GM12865 (cell line): Measurements from ENCODE around the gene SSR4.

ENCODE experiments used
- DNase-seq: peaks from one replicate; pipeline ENCODE4 v3.0.0; 2010; ENCODE audit warnings: low read depth
- H3K4me3 ChIP-seq: 2 replicates; pipeline ENCODE4 v1.5.1; 2011; ENCODE audit warnings: mild to moderate bottlenecking, low read depth, low read length, control low read depth
- CTCF ChIP-seq: IDR thresholded peaks from 2 replicates; pipeline ENCODE4 v1.5.1; 2011; ENCODE audit warnings: low read length, control low read depth, low read depth, inconsistent platforms; ENCODE audit not compliant: insufficient read depth; ENCODE audit errors: missing control alignments

The SSR4 gene

DNA sequence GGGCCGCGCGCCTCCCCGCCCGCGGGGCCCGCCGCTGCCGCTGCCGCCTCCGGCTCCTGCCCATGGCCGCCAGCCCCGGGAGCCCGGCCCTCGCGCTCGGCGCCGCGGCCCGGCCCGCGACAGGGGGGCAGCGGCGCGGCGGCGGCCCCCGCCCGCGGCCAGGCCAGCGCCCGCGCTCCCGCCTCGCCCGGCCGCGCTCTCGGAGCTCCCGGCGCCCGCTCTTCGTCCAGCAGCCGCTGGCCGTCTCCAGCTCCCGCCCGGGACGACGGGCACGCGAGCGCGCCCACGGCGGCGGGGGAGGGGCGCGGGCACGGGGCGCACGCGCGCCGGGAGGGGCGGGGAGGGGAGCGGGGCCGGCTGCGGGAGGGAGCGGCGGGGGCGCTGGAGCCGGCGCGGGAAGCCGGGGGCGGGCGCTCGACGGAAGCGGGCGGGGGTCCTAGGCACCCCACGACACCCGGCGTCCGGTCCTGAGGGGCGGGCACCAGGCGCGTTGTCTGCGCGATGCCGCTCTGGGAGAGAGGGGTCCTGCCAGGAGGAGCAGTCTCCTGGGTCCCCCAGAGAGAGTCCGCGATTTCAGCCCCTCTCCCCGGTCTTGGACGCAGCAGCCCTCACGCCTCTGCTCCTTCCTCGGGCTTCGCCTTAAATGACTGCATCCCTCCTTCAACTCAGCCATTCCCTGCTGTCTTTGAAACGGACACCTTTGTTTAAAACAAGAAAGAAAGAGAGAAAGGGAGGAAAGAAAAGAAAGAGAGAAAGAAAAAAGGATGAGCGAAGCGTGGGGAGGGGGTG, 36.4 kb downstream of the SSR4 start:
- no peak overlapping the region for H3K4me3 ChIP-seq
- no peak for TF ChIP-seq CTCF
- no peak for DNase-seq

DNA sequence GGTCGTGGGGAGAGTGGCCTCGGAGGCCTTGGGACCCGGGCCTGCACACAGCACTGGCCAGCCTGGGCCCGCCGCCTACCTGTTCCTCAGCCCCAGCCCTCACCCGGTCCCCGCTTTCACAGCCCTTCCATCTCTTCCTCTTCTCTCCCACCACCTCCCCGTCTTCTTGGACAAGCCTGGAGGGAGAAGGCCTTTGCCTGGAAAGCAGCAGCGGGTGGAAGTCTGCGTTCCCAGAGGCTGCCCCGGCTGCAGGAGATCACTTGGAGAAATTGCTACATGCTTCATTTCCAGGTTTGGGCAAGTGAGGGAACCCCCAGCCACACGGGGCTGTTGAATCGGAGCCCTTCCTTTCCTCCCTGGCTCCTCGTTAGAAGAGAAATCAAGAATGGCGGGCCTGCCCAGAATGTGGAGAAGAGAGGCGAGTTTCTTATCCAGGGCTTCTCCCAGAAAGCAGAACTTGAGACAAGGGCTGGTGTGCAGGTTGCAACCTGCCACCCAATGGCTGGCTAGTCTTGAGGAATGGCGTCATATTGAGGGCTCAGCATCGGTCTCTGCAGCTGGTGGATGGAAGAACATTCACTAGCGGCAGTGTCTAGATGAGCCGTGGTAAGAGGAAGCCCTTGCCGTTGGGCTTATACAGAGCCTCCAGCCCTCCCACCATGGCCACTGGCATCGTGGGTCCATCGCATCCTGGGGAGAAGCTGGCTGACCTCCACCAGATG, 37.1 kb downstream of the SSR4 start:
- DNase-seq, result no peak
- no peak for TF ChIP-seq CTCF
- no peak overlapping the region for H3K4me3 ChIP-seq

DNA sequence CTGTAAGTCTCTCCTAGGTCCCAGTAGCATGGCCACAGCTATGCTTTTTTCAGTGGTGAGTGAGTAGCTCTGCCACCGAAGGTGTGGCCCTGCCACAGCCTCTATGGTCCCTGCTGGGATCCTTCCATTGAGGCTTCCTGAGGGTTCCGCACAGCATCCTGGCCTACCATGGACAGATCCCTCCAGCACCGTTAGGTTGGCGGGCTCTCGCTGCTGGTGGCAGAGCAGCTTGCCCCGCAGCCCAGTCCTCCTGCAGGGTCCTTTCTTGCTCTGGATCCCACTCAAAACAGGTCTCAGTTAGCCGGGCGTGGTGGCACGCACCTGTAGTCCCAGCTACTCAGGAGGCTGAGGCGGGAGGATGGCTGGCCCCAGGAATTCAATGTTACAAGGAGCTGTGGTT, 38.3 kb downstream of the SSR4 start:
- DNase-seq, result no peak
- no peak overlapping the region for H3K4me3 ChIP-seq

GRCh38 chrX:153836921-153837320, 42.5 kb downstream of the SSR4 start:
- no peak for DNase-seq
- H3K4me3 ChIP-seq, result no peak overlapping the region
- no peak for TF ChIP-seq CTCF

More for the DNA sequence above, 38.3 kb downstream of the SSR4 start:
- no peak for TF ChIP-seq CTCF

DNA sequence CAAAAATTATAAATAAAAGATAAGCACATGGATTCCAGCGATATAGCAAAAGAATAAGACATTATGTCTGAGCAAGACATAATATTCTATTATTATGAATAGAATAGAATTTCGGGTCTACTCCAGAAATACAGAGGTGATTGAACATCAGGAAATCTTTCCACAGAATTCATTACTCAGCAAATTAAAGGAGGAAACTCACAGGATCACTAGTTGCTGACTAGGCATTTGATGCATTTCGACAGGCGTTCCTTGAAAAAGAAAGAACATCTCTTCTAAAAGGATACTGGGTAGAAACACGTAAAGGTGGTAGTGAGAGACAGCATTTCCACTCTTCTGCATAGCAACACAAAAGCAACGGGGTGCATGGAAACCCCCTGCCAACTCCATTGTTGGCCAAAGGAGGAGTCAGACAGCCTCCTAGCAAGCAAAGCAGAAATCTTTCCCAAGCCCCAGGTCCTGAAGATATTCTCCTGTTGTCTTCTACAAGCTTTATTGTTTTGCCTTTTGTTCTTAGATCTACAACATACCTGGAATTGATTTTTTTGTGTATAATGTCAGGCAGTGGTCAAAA, 50.1 kb downstream of the SSR4 start:
- no peak for TF ChIP-seq CTCF
- no peak for DNase-seq
- H3K4me3 ChIP-seq, result no peak overlapping the region

DNA sequence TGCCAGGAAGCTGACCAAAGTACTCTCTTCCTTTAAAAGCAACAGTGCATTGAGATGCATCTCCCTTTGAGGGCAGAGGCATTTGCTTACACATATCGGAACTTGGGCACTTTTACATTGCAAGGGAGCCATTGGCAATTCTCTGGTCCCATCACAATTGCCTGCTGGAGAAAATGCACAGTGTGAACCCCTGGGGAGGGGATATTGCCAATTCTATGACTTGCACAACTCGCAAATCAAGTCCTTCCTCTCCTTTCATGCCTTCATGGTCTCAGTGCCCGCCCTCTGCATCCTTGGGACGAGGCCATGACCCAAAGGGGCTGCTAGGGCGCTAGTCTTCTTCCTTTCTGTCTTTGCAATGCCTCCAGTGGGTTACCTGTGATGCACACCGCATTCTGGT, 50.7 kb downstream of the SSR4 start:
- TF ChIP-seq CTCF, result no peak
- DNase-seq, result no peak
- H3K4me3 ChIP-seq, result no peak overlapping the region
